ENCODE measurements around the gene TMEM106A. TPM values are rescaled to one million over a fixed set of nuclear protein-coding genes. Genes with fewer than 3 reads are reported as not detected.
"Not testable (repeated sequence)": the region's sequence is repeated elsewhere in the genome, so short reads cannot be mapped to it uniquely, and the experiment has no call there.

Gene TMEM106A
- total RNA-seq, 1 donor from 2014 or later, result 3.6 TPM

GRCh38 chr17:43239597-43239996 lies 27.9 kb downstream of the TMEM106A start:
- intact Hi-C loops (cut with DNase I); DNase-seq; ATAC-seq (ENCODE audit: poor library complexity): not testable (repeated sequence)

GRCh38 chr17:43240596-43241352 lies 29.1 kb downstream of the TMEM106A start:
- DNase-seq; intact Hi-C loops (cut with DNase I); ATAC-seq (ENCODE audit: poor library complexity): not testable (repeated sequence)

- intact Hi-C loops (cut with DNase I); ATAC-seq (ENCODE audit: poor library complexity): not testable (repeated sequence)
Measured at GRCh38 chr17:43246456-43246855, 34.8 kb downstream of the TMEM106A start.

More at GRCh38 chr17:43246456-43246855, 34.8 kb downstream of the TMEM106A start:
- DNase-seq, result not testable (repeated sequence)

Other genes starting within 250 kb of the TMEM106A start
- gene AARSD1, start 247.4 kb upstream of the TMEM106A start, total RNA-seq, result 30.6 TPM
- 50.6 TPM for gene PTGES3L, start 231.8 kb upstream of the TMEM106A start, total RNA-seq
- gene RUNDC1, start 231.3 kb upstream of the TMEM106A start, total RNA-seq, result 10.0 TPM
- gene RPL27, start 213.5 kb upstream of the TMEM106A start, total RNA-seq, result 675 TPM
- gene IFI35, start 205.1 kb upstream of the TMEM106A start, total RNA-seq, result 14.4 TPM
- gene VAT1, start 189.5 kb upstream of the TMEM106A start, total RNA-seq, result 89.7 TPM
- 0.65 TPM for gene RND2, start 186.6 kb upstream of the TMEM106A start, total RNA-seq
- 7.3 TPM for gene BRCA1, start 86.5 kb upstream of the TMEM106A start, total RNA-seq
- 91.1 TPM for gene NBR1, start 40.7 kb upstream of the TMEM106A start, total RNA-seq
- not detected for gene CCDC200, start 16.7 kb downstream of the TMEM106A start, total RNA-seq
- 9,490 TPM for gene RNU2-1, start 22.1 kb downstream of the TMEM106A start, total RNA-seq
- 7.0 TPM for gene ARL4D, start 187.1 kb downstream of the TMEM106A start, total RNA-seq

Data from Right ventricle myocardium superior (tissue), 1 donor.